Common myeloid progenitor, CD34-positive (primary cell): ENCODE measurements around the gene IRAK1.

Source experiments
- CTCF ChIA-PET: fragments of 350-600 bp; sonication (Branson Sonifier 250); formaldehyde crosslinking; loops from one replicate; lab custom pipeline; 2021; ENCODE audit warnings: antibody characterized with exemption; lab: Charles Lee
- POLR2A ChIA-PET: fragments of 350-600 bp; sonication (Branson Sonifier 250); formaldehyde crosslinking; loops from one replicate; lab custom pipeline; 2021; ENCODE audit warnings: antibody characterized with exemption; lab: Charles Lee
- DNase-seq, 3 donors: peaks; one replicate each; pipeline versions ENCODE4 v3.0.0 to v3.0.0-alpha.2; 2013
- H3K27ac ChIP-seq, 2 experiments: 1 replicate in 1 of 2; 2 replicates in 1 of 2; pipeline ENCODE4 v1.7.0; 2013; ENCODE audit warnings: inconsistent platforms in 2 of 2, low read length in 2 of 2, mild to moderate bottlenecking in 2 of 2, low read depth in 1 of 2, moderate library complexity in 1 of 2; ENCODE audit not compliant: severe bottlenecking in 2 of 2, insufficient read depth in 1 of 2, poor library complexity in 1 of 2
- H3K27me3 ChIP-seq, 5 experiments: replicated peaks in 2 of 5; 1 replicate in 3 of 5; 2 replicates in 2 of 5; pipeline versions ENCODE4 v1.6.1 to v1.7.0; 2013; ENCODE audit warnings: low read length in 4 of 5, mild to moderate bottlenecking in 2 of 5, moderate library complexity in 2 of 5, inconsistent platforms in 1 of 5; ENCODE audit not compliant: insufficient read depth in 5 of 5, control insufficient read depth in 4 of 5
- H3K36me3 ChIP-seq, 4 experiments: 1 replicate in 2 of 4; 2 replicates in 2 of 4; pipeline versions ENCODE4 v1.6.1 to v1.7.0; 2013; ENCODE audit warnings: low read length in 3 of 4, control low read depth in 1 of 4, mild to moderate bottlenecking in 1 of 4; ENCODE audit not compliant: control insufficient read depth in 4 of 4, insufficient read depth in 4 of 4
- H3K4me1 ChIP-seq, 4 experiments: 1 replicate in 3 of 4; 2 replicates in 1 of 4; pipeline versions ENCODE4 v1.6.1 to v1.7.1; 2013; ENCODE audit warnings: low read length in 3 of 4, mild to moderate bottlenecking in 3 of 4, control low read depth in 1 of 4, inconsistent platforms in 1 of 4, moderate library complexity in 1 of 4; ENCODE audit not compliant: control insufficient read depth in 4 of 4, insufficient read depth in 4 of 4; ENCODE audit errors: control extremely low read depth in 1 of 4
- H3K4me3 ChIP-seq, 7 experiments: 1 replicate in 4 of 7; 2 replicates in 3 of 7; pipeline versions ENCODE4 v1.5.1 to v1.7.0; 2013; ENCODE audit warnings: mild to moderate bottlenecking in 7 of 7, low read length in 6 of 7, moderate library complexity in 6 of 7, inconsistent platforms in 2 of 7, low read depth in 2 of 7, control low read depth in 1 of 7; ENCODE audit not compliant: insufficient read depth in 4 of 7, control insufficient read depth in 1 of 7; ENCODE audit errors: extremely low read depth in 1 of 7
- H3K9me3 ChIP-seq, 5 experiments: 1 replicate in 4 of 5; 2 replicates in 1 of 5; pipeline versions ENCODE4 v1.6.1 to v1.7.1; 2013; ENCODE audit warnings: low read length in 4 of 5, mild to moderate bottlenecking in 2 of 5, inconsistent platforms in 1 of 5, low read depth in 1 of 5, moderate library complexity in 1 of 5; ENCODE audit not compliant: control insufficient read depth in 4 of 5, insufficient read depth in 2 of 5; ENCODE audit errors: control extremely low read depth in 1 of 5
- WGBS: methylation state at CpG from one replicate; pipeline ENCODE4 v1.1.5; 2013; ENCODE audit not compliant: insufficient coverage; 5-methylcytosine and 5-hydroxymethylcytosine counted together

Gene IRAK1

DNA sequence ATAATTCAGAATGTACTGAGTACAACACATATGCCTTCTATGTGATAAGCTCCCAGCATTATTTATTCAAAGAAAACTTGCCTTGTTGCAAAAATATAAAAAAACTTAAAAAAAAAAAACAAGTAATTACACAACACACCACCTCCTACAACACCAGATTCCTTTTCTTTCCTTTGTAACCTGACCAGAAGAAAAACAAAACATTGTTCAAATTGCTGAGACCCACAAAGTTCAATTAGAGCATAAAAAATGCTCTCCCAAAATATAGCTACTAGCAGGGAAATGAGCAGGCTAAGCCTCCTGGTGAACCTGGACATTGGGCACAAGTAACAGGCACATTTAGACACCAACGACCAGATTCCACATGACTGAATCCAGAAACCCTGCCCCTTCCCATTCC is 39.5 kb upstream of the IRAK1 start:
- Histone ChIP-seq H3K4me1 (peaks cover 6 to 36% (median 17%) of the 10 kb centered on the region in 4 experiments), H3K4me3 (no peak overlapping the region), H3K27me3 (peaks cover 0 to 41% (median 0%) of the 10 kb centered on the region in 5 experiments), H3K9me3 (no peaks in the 10 kb centered on the region), H3K36me3 (peaks cover 0 to 16% (median 5%) of the 10 kb centered on the region in 4 experiments), H3K27ac (no peak overlapping the region)
- ChIA-PET POLR2A (no interaction called here), CTCF (interaction anchor here (1.5 kb wide), 1 partner anchor 45 kb away, joined by 6 read pairs; no protein-coding TSS in a partner anchor)
- no peak for DNase-seq
- WGBS, result 44% methylated on average over 1 of the region's 1 CpG

DNA sequence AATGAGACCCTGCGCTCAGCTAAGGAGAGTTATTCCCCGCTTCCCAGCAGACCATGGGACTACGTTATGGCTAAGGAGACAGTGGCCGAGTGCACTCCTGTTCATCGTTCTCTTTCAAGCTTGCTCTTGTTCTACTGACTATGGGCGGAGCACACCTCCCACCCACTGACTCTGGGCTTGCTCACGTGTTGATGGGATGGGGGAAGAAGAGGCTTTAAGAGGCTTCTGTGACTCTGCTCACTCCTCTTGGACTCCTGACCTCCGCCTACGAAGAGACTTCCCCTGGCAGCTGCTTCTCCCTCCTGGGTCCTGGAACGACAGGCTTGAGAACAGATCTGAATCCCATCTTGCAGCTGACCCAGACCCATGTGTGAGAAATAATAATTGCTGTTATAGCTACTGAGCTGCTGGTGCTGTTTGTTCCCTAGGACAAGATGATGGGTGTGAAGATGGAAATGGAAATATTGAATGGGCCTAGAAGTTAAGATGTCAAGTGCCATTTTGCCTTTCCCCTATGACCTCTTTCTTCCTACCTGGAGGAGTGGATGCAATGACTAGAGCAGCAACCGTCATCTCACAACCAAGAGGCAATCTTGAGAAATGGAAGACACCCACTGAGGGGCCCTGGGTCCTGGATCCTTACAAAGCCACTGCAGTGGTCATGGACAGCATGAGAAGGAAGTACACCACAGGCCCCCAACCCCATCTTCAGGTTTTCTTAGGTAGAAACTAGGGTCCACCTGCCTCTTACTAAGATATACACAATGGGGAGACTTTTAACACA is 38.7 kb upstream of the IRAK1 start:
- POLR2A ChIA-PET, result no interaction called here
- CTCF ChIA-PET, result interaction anchor here (1.5 to 1.7 kb wide), 2 partner anchors 41 to 44 kb away, joined by 3 to 6 read pairs; no protein-coding TSS in a partner anchor
- Histone ChIP-seq H3K4me1 (peaks cover 6 to 29% (median 14%) of the 10 kb centered on the region in 4 experiments), H3K27ac (no peak overlapping the region), H3K27me3 (peaks cover 0 to 34% (median 0%) of the 10 kb centered on the region in 5 experiments), H3K4me3 (no peak overlapping the region), H3K36me3 (peaks cover 0 to 16% (median 5%) of the 10 kb centered on the region in 4 experiments), H3K9me3 (no peaks in the 10 kb centered on the region)
- DNase-seq, result no peak
- WGBS, result 91% methylated on average over 6 of the region's 11 CpGs

DNA sequence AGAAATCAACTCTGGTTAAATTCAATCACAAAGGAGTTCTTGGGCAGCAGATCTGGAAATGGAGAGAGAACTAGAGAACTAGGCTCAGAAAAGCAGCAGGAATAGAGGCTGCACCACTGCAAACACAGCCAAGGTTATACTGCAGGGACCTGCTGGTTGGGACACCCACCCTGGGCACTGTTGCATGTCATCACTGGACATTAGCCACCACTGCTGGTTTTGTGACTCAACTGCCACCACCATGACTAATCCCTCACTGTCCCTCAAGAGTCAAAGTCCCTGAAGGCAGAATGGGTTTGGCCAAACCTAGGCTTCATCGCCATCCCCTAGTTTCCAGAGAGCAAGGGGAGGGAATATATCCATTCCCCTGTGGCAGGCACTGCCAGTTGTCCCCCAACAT is 38.1 kb upstream of the IRAK1 start:
- H3K27ac ChIP-seq, result no peak overlapping the region
- no peak overlapping the region for H3K4me3 ChIP-seq
- POLR2A ChIA-PET, result no interaction called here
- peaks cover 6 to 28% (median 14%) of the 10 kb centered on the region in 4 experiments for H3K4me1 ChIP-seq
- peaks cover 0 to 18% (median 7%) of the 10 kb centered on the region in 4 experiments for H3K36me3 ChIP-seq
- no peak for DNase-seq
- peaks cover 0 to 31% (median 0%) of the 10 kb centered on the region in 5 experiments for H3K27me3 ChIP-seq
- CTCF ChIA-PET, result interaction anchor here (1.5 to 1.7 kb wide), 2 partner anchors 42 to 43 kb away, joined by 3 to 6 read pairs; no protein-coding TSS in a partner anchor
- H3K9me3 ChIP-seq, result no peaks in the 10 kb centered on the region
- 100% methylated on average over 1 of the region's 1 CpG for WGBS

DNA sequence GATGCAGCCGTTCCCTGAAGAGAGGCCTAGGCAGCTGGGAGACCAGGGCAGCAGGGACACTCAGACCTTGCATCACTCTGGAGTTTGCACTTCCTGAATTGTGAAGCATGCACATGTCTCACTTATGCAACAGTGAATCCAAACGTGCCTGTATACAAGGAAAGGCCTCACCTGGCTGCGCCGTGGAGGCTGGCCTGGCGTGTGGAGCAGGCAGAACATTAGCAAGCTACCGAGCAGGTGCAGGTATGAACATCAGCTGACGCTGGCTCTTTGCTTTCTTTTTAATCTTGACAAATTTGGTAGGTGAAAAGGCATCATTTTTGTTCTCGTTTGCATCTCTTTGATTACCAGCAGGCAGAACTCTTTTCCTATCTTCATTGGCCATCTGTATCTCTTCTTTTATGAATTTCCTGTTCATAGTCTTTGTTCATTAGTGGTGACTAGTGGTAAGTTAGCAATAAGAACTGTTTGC is 37.1 kb upstream of the IRAK1 start:
- DNase-seq, result peak; percentile 16 to 79 (median 59)
- POLR2A ChIA-PET, result no interaction called here

DNA sequence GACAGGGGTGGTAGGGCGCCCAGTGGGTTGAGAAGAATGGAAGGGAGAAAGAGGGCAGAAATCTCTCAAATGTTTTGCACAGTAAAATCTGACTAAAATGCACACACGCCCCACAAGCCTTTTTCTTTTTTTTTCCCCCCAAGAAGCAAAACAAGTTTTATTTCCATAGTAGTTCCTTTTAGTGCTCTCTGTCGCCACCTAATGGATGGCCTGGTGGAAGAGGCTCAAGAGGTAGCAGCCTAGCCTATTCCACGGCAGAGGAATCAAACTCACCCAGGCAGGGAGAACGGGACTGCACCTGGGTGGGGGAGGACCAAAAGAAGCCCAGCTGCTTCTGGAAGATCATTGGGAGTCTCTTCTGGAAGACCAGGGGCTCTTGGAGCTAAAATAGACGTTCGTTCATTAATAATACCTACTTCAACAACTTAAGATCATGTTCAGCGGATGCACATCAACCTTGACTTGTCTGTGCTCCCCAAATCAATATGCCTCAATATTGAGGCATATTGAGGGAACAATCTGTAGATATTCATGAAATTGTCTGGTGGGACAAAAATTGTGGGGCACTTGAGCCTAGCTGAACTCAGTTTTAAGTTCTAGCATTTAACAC is 31.6 kb upstream of the IRAK1 start:
- Histone ChIP-seq H3K27ac (no peak overlapping the region), H3K4me1 (peaks cover 0 to 7% (median 0%) of the 10 kb centered on the region in 4 experiments), H3K27me3 (peaks cover 0 to 17% (median 0%) of the 10 kb centered on the region in 5 experiments), H3K36me3 (peaks cover 3 to 14% (median 5%) of the 10 kb centered on the region in 4 experiments), H3K4me3 (peak overlapping the region in 1 of 7 experiments; percentile 28), H3K9me3 (no peaks in the 10 kb centered on the region)
- peak; percentile 48 to 79 (median 70) for DNase-seq
- ChIA-PET CTCF (interaction anchor here (0.9 to 2.8 kb wide), 5 partner anchors 10 to 85 kb away, joined by 3 to 15 read pairs (median 4); no protein-coding TSS in a partner anchor), POLR2A (no interaction called here)
- WGBS, result 13% methylated on average over 3 of the region's 8 CpGs

More for the DNA sequence above, 37.1 kb upstream of the IRAK1 start:
- CTCF ChIA-PET, result interaction anchor here (0.7 to 1.1 kb wide), 2 partner anchors 19 to 41 kb away, joined by 3 read pairs; no protein-coding TSS in a partner anchor
- Histone ChIP-seq H3K4me1 (peaks cover 6 to 28% (median 14%) of the 10 kb centered on the region in 4 experiments), H3K9me3 (no peaks in the 10 kb centered on the region), H3K4me3 (no peak overlapping the region), H3K36me3 (peaks cover 0 to 18% (median 7%) of the 10 kb centered on the region in 4 experiments), H3K27me3 (peaks cover 0 to 28% (median 0%) of the 10 kb centered on the region in 5 experiments), H3K27ac (peak overlapping the region in 1 of 2 experiments; percentile 35)
- 48% methylated on average over 8 of the region's 8 CpGs for WGBS

DNA sequence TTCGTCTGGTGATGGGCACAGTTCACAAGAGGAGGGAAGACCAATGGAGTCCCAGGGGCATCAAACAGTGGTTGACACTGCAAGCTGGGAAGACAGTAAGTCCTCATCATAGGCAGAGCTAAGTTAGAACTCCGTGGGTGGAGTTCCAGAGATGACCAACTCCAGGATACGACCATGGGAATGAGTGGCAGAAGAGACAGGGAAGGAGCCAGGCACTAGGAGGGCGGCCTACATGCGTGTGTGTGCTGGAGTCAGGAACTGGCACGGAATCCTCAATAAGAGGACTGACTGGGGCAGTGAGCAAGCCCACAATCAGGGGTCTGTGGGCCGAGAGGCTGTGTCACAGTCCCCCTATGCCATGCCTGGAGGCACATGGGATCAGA is 30.4 kb upstream of the IRAK1 start:
- WGBS, result 85% methylated on average over 7 of the region's 7 CpGs
- ChIA-PET CTCF (interaction anchor here (0.8 to 2.3 kb wide), 4 partner anchors 9 to 83 kb away, joined by 3 to 7 read pairs (median 4); no protein-coding TSS in a partner anchor), POLR2A (no interaction called here)
- Histone ChIP-seq H3K4me1 (peaks cover 0 to 5% (median 0%) of the 10 kb centered on the region in 4 experiments), H3K27ac (no peak overlapping the region), H3K27me3 (peaks cover 0 to 20% (median 0%) of the 10 kb centered on the region in 5 experiments), H3K9me3 (no peaks in the 10 kb centered on the region), H3K36me3 (peaks cover 3 to 13% (median 6%) of the 10 kb centered on the region in 4 experiments), H3K4me3 (no peak overlapping the region)
- DNase-seq, result no peak
